ENCODE results near the gene DAB2IP.

The DAB2IP gene

DNA sequence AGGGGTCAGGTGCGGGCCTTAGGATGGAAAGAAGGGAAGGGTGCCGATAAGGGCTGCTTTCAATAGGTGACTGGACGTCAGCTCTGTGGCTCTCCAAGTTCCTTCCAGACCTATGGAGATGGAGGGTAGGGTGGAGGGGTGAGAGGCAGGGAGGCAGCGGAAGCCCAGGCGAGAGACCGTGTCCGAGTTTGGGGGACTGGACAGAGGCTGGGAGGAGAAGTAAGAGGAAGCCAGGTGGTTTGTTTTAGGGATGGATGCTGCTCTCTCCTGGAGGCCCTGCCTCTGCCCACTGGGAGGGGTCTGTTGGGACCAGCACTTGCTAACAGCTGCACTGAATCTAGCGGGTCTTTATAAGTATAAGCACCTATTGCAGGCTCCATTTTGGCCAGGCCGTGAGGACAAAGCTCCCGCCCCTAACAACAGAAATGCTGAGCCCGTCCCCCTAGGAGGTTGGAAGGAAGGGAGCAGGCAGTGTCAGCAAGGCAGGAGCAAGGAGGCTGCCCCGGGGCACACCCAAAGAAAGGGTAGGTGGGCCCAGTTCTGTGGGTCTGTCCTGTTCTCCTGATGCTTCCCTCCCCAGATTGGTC, 167.5 kb downstream of the DAB2IP start:
- no peak overlapping the region for H2BK12ac ChIP-seq (ENCODE audit: low read length)
- peaks cover 2% of the 10 kb centered on the region for H3K9me3 ChIP-seq (ENCODE audit: insufficient read depth, low read depth, low read length)
- H3K18ac ChIP-seq (ENCODE audit: low read length): no peak overlapping the region
- no CpG with 5 or more reads among the region's 12 CpGs for WGBS (ENCODE audit: extremely low coverage, insufficient coverage, insufficient read length)
- no peak overlapping the region for H2BK5ac ChIP-seq (ENCODE audit: low read depth, low read length, poor library complexity)
- no peak overlapping the region for H2BK120ac ChIP-seq (ENCODE audit: insufficient read depth, low read length, poor library complexity)
- H3K27ac ChIP-seq (ENCODE audit: low read depth, low read length): no peak overlapping the region
- H4K8ac ChIP-seq (ENCODE audit: low read depth, low read length): no peak overlapping the region
- H2AFZ ChIP-seq (ENCODE audit: insufficient read depth, low read length, poor library complexity): no peak overlapping the region
- no peak overlapping the region for H3K14ac ChIP-seq (ENCODE audit: low read length)
- H3K23ac ChIP-seq (ENCODE audit: low read length): no peak overlapping the region
- H2AK5ac ChIP-seq (ENCODE audit: low read length): no peak overlapping the region
- H3K79me2 ChIP-seq (ENCODE audit: control insufficient read depth, insufficient read depth, low read length, poor library complexity): no peaks in the 10 kb centered on the region
- H3K4me1 ChIP-seq (ENCODE audit: control insufficient read depth in 1 of 2, insufficient read depth in 2 of 2, low read length in 2 of 2): peaks cover 6 to 13% of the 10 kb centered on the region in 2 experiments
- no peaks in the 10 kb centered on the region for H3K27me3 ChIP-seq (ENCODE audit: insufficient read depth, low read length)
- H4K12ac ChIP-seq (ENCODE audit: low read depth, low read length): no peak overlapping the region
- no peak for DNase-seq
- H3K4me2 ChIP-seq (ENCODE audit: low read length): no peak overlapping the region
- H3K4ac ChIP-seq (ENCODE audit: low read depth, low read length): no peak overlapping the region
- no peak overlapping the region for H4K91ac ChIP-seq (ENCODE audit: low read depth, low read length)
- no peaks in the 10 kb centered on the region for H3K36me3 ChIP-seq (ENCODE audit: control insufficient read depth in 1 of 2, insufficient read depth in 2 of 2, low read length in 2 of 2)
- no peak overlapping the region for H3K9ac ChIP-seq (ENCODE audit: low read length)
- H3K79me1 ChIP-seq (ENCODE audit: low read length): no peaks in the 10 kb centered on the region
- H3K4me3 ChIP-seq (ENCODE audit: low read depth, low read length): no peak overlapping the region

DNA sequence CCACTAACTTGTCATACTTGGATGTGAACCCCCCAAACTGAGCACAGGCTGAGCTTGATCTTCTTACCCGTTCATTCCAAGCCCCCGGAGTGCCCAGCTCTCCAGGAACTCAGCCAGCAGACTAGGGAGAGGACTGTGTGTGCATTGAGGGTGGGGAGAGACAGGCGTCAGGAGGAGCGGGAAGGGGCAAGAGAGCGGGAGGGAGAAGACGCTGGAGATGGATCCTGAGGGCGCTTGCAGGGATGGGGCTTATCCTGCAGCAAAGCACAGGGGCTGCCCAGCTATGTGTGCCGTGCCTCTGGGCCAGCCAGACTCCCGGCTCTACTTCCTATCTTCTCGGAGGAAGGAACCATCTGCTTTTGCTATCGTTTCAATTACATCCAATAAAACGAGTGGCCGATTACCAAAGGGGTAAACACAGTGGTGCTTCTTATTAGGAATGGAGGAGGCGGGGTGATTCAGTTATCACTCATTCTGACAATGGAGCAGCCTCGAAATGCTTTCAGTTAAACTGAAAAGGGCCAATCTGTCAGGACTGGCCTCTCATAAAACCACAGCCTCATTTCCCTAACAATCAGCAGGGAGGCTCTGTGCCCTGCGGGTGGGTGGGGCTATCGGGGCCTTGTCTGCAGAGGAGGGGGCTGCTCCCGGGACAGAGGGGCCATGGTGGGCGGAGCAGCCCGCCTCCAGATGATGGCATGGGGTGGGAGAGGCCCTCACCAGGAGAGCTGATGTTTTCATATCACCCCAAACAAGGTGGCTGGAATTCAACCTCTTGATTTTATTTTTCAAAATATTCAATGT, 168.2 kb downstream of the DAB2IP start:
- Histone ChIP-seq H3K79me2 (ENCODE audit: control insufficient read depth, insufficient read depth, low read length, poor library complexity) (no peaks in the 10 kb centered on the region), H4K8ac (ENCODE audit: low read depth, low read length) (no peak overlapping the region), H3K4me1 (ENCODE audit: control insufficient read depth in 1 of 2, insufficient read depth in 2 of 2, low read length in 2 of 2) (peaks cover 2 to 7% of the 10 kb centered on the region in 2 experiments), H3K4me2 (ENCODE audit: low read length) (no peak overlapping the region), H3K79me1 (ENCODE audit: low read length) (no peaks in the 10 kb centered on the region), H2AFZ (ENCODE audit: insufficient read depth, low read length, poor library complexity) (no peak overlapping the region), H3K14ac (ENCODE audit: low read length) (no peak overlapping the region), H3K4ac (ENCODE audit: low read depth, low read length) (no peak overlapping the region), H3K18ac (ENCODE audit: low read length) (no peak overlapping the region), H2BK120ac (ENCODE audit: insufficient read depth, low read length, poor library complexity) (no peak overlapping the region), H3K27ac (ENCODE audit: low read depth, low read length) (no peak overlapping the region), H3K27me3 (ENCODE audit: insufficient read depth, low read length) (no peaks in the 10 kb centered on the region), H4K91ac (ENCODE audit: low read depth, low read length) (no peak overlapping the region), H3K4me3 (ENCODE audit: low read depth, low read length) (no peak overlapping the region), H3K36me3 (ENCODE audit: control insufficient read depth in 1 of 2, insufficient read depth in 2 of 2, low read length in 2 of 2) (no peaks in the 10 kb centered on the region), H3K9ac (ENCODE audit: low read length) (no peak overlapping the region), H4K12ac (ENCODE audit: low read depth, low read length) (no peak overlapping the region), H2BK5ac (ENCODE audit: low read depth, low read length, poor library complexity) (no peak overlapping the region), H2BK12ac (ENCODE audit: low read length) (no peak overlapping the region), H3K9me3 (ENCODE audit: insufficient read depth, low read depth, low read length) (peaks cover 2% of the 10 kb centered on the region), H2AK5ac (ENCODE audit: low read length) (no peak overlapping the region), H3K23ac (ENCODE audit: low read length) (no peak overlapping the region)
- DNase-seq: no peak
- no CpG with 5 or more reads among the region's 20 CpGs for WGBS (ENCODE audit: extremely low coverage, insufficient coverage, insufficient read length)

DNA sequence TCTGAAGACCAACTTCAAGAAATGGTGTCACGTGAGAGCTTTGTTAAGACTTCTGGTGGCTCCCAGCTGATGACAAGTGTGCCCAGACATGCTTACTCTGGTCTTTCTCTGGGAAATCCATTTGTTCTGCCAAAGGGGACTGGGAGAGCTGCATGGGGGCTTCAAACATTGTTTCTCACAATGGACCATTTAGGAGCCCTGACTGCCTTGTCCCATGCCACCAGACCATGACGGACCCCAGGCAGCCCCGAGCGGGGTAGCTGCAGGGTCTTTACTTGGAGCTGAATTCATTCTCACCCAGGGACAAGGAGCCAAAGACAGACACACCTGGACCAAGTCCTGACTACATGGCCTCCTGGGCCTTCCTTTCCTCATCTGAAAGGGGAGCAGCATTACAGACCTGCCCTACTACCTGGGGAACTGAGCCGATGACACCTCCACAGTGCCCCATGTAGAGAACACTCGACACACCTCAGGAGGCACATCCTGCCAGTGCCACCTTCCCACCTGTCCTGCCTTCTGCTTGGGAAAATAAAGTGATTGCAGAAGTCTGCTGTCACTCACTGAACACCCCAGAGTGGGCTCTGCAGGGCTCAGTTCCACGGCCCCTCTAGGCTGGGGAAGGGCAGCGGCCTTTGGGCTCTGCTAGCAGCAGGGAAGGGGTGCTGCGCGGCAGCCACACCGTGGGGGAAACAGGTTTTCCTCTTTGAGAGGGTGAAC, 169.0 kb downstream of the DAB2IP start:
- H2AK5ac ChIP-seq (ENCODE audit: low read length): no peak overlapping the region
- H3K4me2 ChIP-seq (ENCODE audit: low read length): no peak overlapping the region
- no peaks in the 10 kb centered on the region for H3K27me3 ChIP-seq (ENCODE audit: insufficient read depth, low read length)
- H3K18ac ChIP-seq (ENCODE audit: low read length): no peak overlapping the region
- no peak overlapping the region for H2AFZ ChIP-seq (ENCODE audit: insufficient read depth, low read length, poor library complexity)
- no CpG with 5 or more reads among the region's 11 CpGs for WGBS (ENCODE audit: extremely low coverage, insufficient coverage, insufficient read length)
- H4K8ac ChIP-seq (ENCODE audit: low read depth, low read length): no peak overlapping the region
- H2BK120ac ChIP-seq (ENCODE audit: insufficient read depth, low read length, poor library complexity): no peak overlapping the region
- H3K79me1 ChIP-seq (ENCODE audit: low read length): no peaks in the 10 kb centered on the region
- DNase-seq: no peak
- no peak overlapping the region for H3K27ac ChIP-seq (ENCODE audit: low read depth, low read length)
- no peaks in the 10 kb centered on the region for H3K4me1 ChIP-seq (ENCODE audit: control insufficient read depth in 1 of 2, insufficient read depth in 2 of 2, low read length in 2 of 2)
- no peaks in the 10 kb centered on the region for H3K79me2 ChIP-seq (ENCODE audit: control insufficient read depth, insufficient read depth, low read length, poor library complexity)
- H3K23ac ChIP-seq (ENCODE audit: low read length): no peak overlapping the region
- no peak overlapping the region for H2BK12ac ChIP-seq (ENCODE audit: low read length)
- no peak overlapping the region for H3K14ac ChIP-seq (ENCODE audit: low read length)
- no peak overlapping the region for H3K9ac ChIP-seq (ENCODE audit: low read length)
- no peak overlapping the region for H4K12ac ChIP-seq (ENCODE audit: low read depth, low read length)
- no peak overlapping the region for H3K4ac ChIP-seq (ENCODE audit: low read depth, low read length)
- H4K91ac ChIP-seq (ENCODE audit: low read depth, low read length): no peak overlapping the region
- no peaks in the 10 kb centered on the region for H3K36me3 ChIP-seq (ENCODE audit: control insufficient read depth in 1 of 2, insufficient read depth in 2 of 2, low read length in 2 of 2)
- H3K9me3 ChIP-seq (ENCODE audit: insufficient read depth, low read depth, low read length): peaks cover 2% of the 10 kb centered on the region
- H3K4me3 ChIP-seq (ENCODE audit: low read depth, low read length): no peak overlapping the region
- no peak overlapping the region for H2BK5ac ChIP-seq (ENCODE audit: low read depth, low read length, poor library complexity)

DNA sequence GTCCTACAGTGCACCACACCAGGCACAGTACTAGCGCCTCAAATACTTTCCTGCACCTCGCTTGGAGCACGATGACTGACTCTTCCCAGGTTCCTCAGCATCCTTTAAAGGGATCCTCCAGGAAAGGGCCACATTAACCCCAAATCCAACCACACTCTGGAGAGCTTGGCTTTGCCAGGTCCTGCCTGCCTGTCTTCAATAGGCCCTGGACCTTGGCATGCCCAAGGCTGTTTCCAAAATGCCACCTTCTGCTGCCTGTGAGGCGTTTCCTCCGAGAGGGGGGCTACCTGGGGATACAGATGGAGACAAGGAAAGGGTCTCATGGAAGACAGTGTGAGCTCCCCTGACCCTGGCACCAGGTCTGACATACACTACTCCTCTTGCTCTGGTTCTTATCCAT, 169.9 kb downstream of the DAB2IP start:
- Histone ChIP-seq H3K4ac (ENCODE audit: low read depth, low read length) (no peak overlapping the region), H2BK12ac (ENCODE audit: low read length) (no peak overlapping the region), H3K14ac (ENCODE audit: low read length) (no peak overlapping the region), H3K9me3 (ENCODE audit: insufficient read depth, low read depth, low read length) (peaks cover 2% of the 10 kb centered on the region), H4K91ac (ENCODE audit: low read depth, low read length) (no peak overlapping the region), H3K18ac (ENCODE audit: low read length) (no peak overlapping the region), H3K9ac (ENCODE audit: low read length) (no peak overlapping the region), H3K4me3 (ENCODE audit: low read depth, low read length) (no peak overlapping the region), H3K79me2 (ENCODE audit: control insufficient read depth, insufficient read depth, low read length, poor library complexity) (no peaks in the 10 kb centered on the region), H4K8ac (ENCODE audit: low read depth, low read length) (no peak overlapping the region), H3K27me3 (ENCODE audit: insufficient read depth, low read length) (no peaks in the 10 kb centered on the region), H3K4me2 (ENCODE audit: low read length) (no peak overlapping the region), H2BK5ac (ENCODE audit: low read depth, low read length, poor library complexity) (no peak overlapping the region), H3K23ac (ENCODE audit: low read length) (no peak overlapping the region), H3K79me1 (ENCODE audit: low read length) (no peaks in the 10 kb centered on the region), H2AFZ (ENCODE audit: insufficient read depth, low read length, poor library complexity) (no peak overlapping the region), H4K12ac (ENCODE audit: low read depth, low read length) (no peak overlapping the region), H3K27ac (ENCODE audit: low read depth, low read length) (no peak overlapping the region), H2BK120ac (ENCODE audit: insufficient read depth, low read length, poor library complexity) (no peak overlapping the region), H3K36me3 (ENCODE audit: control insufficient read depth in 1 of 2, insufficient read depth in 2 of 2, low read length in 2 of 2) (no peaks in the 10 kb centered on the region), H3K4me1 (ENCODE audit: control insufficient read depth in 1 of 2, insufficient read depth in 2 of 2, low read length in 2 of 2) (no peaks in the 10 kb centered on the region), H2AK5ac (ENCODE audit: low read length) (no peak overlapping the region)
- no peak for DNase-seq
- no CpG with 5 or more reads among the region's 5 CpGs for whole genome bisulfite sequencing (ENCODE audit: extremely low coverage, insufficient coverage, insufficient read length)

All from trophoblast cell (in vitro differentiated cells and primary cell).